Measurements from ENCODE around the gene TUBA3D. TPM values are rescaled to one million over a fixed set of nuclear protein-coding genes. Genes with fewer than 3 reads are reported as not detected.
"Not testable (repeated sequence)": the region's sequence is repeated elsewhere in the genome, so short reads cannot be mapped to it uniquely, and the experiment has no call there.

The TUBA3D gene
- polyA plus RNA-seq, 2 donors, result 0.08 to 0.29 TPM

DNA sequence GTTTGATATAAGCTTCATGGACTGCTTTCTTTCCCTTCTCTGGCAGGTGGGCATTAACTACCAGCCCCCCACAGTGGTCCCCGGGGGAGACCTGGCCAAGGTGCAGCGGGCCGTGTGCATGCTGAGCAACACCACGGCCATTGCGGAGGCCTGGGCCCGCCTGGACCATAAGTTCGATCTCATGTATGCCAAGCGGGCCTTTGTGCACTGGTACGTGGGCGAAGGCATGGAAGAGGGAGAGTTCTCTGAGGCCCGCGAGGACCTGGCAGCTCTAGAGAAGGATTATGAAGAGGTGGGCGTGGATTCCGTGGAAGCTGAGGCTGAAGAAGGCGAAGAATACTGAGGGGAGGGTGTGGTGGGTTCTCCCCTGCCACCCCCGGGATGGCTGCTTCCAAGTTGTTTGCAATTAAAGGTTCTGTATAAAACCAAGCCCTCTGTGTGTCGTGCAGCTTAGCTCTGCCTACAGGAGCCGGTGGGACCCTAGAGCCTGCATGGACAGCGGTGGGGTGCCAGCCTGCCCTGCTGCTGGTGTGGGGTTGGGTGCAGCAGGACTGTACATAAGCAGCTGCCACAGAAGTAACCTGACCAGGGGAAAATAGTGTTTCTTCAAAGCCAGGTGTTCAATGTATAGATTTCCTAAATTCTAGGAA is 6.7 kb downstream of the TUBA3D start:
- not testable (repeated sequence) for H3K27ac ChIP-seq (ENCODE audit: low read depth in 2 of 2, low read length in 1 of 2); H3K4me1 ChIP-seq (ENCODE audit: control insufficient read depth in 2 of 2, insufficient read depth in 2 of 2, low read length in 1 of 2); H3K4me3 ChIP-seq (ENCODE audit: low read depth in 1 of 2, low read length in 2 of 2); H3K9me3 ChIP-seq (ENCODE audit: control insufficient read depth in 2 of 2, insufficient read depth in 1 of 2, low read depth in 1 of 2, low read length in 1 of 2); H3K36me3 ChIP-seq (ENCODE audit: control insufficient read depth in 2 of 2, insufficient read depth in 2 of 2, low read length in 1 of 2); H3K27me3 ChIP-seq (ENCODE audit: control insufficient read depth in 1 of 2, insufficient read depth in 2 of 2, low read length in 2 of 2)
- WGBS, 2 donors, result 93% methylated on average over 19 of the region's 19 CpGs

DNA sequence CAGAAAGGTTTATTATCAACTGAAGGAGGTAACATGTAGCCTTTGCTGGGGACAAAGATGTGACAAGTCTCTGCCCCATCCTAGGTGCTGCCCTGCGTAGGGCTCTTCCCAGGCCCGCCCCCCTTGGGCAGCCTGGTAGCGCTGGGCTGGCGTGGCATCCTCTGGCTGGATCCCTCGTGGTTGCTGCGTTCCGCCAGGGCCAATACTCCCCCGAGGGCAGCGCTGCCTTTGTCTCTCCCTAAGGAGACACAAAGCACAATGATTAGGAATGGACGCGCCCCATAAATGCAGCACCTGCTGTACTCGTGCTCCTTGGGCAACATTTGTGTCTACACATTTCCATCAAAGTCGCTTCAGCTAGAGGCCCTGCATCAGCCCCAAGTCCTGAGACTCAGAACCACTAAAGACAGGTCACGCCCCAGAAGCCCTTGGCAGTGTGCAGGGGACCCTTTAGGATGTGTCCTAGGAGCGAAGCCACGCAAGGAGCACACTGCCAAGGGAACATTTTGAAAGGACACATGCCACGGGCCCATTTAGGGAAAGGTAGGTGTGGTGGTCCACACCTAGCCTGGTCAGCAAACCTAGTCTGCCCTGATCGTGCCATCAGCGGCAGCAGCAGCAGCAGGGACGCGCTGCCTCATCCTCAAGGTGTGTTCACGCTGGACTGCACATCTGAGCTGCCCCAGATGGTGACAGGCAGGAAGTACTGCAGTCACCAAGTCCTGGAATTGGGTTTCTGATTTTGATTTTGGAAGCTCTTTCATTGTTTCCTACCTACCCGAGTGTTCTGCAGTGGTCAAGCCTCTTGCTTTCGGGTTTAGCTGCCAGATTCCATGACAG is 8.3 kb downstream of the TUBA3D start:
- not testable (repeated sequence) for H3K4me3 ChIP-seq (ENCODE audit: low read depth in 1 of 2, low read length in 2 of 2); H3K9me3 ChIP-seq (ENCODE audit: control insufficient read depth in 2 of 2, insufficient read depth in 1 of 2, low read depth in 1 of 2, low read length in 1 of 2); H3K27ac ChIP-seq (ENCODE audit: low read depth in 2 of 2, low read length in 1 of 2); H3K27me3 ChIP-seq (ENCODE audit: control insufficient read depth in 1 of 2, insufficient read depth in 2 of 2, low read length in 2 of 2); H3K4me1 ChIP-seq (ENCODE audit: control insufficient read depth in 2 of 2, insufficient read depth in 2 of 2, low read length in 1 of 2); H3K36me3 ChIP-seq (ENCODE audit: control insufficient read depth in 2 of 2, insufficient read depth in 2 of 2, low read length in 1 of 2)
- WGBS, 2 donors, result 89 to 91% methylated on average over 22 to 23 of the region's 24 CpGs

DNA sequence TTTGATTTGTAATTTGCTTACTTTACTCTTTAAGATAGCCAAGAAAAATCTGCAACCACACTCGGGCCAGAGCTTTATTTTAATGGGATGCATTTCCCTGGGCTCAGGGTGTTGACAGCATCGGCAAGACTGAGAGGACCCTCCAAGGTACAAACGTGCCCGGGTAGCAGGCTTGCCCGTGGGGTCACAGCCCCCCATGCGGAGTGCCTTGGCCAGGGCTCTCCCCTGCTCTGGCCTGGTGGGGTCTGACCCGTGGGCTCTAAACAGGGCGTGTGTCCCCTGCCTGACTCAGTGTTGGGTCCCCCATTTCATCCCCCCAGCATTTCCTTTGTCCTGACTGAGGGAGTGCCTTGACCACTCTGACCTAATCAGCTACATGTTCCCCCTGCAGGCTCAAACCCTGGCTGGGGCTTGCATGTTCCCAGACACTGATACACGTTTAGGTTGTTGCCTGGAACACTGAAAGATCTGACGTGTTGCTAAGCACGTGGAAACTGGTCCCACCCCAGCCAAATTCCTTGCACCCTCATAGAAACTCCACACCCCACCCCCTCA is 9.1 kb downstream of the TUBA3D start:
- not testable (repeated sequence) for H3K4me1 ChIP-seq (ENCODE audit: control insufficient read depth in 2 of 2, insufficient read depth in 2 of 2, low read length in 1 of 2); H3K4me3 ChIP-seq (ENCODE audit: low read depth in 1 of 2, low read length in 2 of 2); H3K36me3 ChIP-seq (ENCODE audit: control insufficient read depth in 2 of 2, insufficient read depth in 2 of 2, low read length in 1 of 2); H3K9me3 ChIP-seq (ENCODE audit: control insufficient read depth in 2 of 2, insufficient read depth in 1 of 2, low read depth in 1 of 2, low read length in 1 of 2); H3K27ac ChIP-seq (ENCODE audit: low read depth in 2 of 2, low read length in 1 of 2); H3K27me3 ChIP-seq (ENCODE audit: control insufficient read depth in 1 of 2, insufficient read depth in 2 of 2, low read length in 2 of 2)
- WGBS, 2 donors, result 81 to 87% methylated on average over 11 of the region's 11 CpGs

DNA sequence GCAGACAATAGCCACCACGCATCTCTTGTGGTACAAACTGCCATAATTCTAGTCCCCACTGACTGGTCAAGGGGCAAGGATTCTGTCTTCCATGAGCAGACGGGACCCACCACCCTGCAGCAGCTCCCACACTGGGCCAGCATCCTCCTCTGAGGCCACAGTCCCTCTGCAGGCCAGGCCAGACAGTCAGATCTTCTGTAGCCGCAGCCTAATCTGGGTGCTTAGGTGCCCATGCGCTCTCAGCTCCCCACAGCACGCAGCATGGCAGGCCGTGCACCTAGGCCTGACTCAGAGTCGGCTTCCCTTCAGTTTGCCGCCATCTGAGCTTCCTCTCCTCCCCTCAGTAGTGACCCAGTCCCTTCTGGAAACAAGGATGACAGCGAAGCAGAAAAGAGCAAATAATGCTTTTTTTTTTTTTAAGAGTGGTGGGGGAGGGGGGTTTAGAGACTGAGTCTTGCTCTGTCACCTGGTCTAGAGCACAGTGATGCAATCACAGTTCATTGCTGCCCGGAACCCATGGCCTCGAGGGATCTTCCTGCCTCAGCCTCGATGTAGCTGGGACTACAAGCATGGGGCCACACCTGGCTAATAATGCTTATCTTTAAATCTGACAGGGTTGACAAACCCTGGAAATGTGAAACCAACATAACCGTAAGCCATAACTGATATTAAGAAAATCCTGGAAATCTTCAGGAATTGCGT is 10.4 kb downstream of the TUBA3D start:
- H3K27ac ChIP-seq (ENCODE audit: low read depth in 2 of 2, low read length in 1 of 2), result not testable (repeated sequence)

DNA sequence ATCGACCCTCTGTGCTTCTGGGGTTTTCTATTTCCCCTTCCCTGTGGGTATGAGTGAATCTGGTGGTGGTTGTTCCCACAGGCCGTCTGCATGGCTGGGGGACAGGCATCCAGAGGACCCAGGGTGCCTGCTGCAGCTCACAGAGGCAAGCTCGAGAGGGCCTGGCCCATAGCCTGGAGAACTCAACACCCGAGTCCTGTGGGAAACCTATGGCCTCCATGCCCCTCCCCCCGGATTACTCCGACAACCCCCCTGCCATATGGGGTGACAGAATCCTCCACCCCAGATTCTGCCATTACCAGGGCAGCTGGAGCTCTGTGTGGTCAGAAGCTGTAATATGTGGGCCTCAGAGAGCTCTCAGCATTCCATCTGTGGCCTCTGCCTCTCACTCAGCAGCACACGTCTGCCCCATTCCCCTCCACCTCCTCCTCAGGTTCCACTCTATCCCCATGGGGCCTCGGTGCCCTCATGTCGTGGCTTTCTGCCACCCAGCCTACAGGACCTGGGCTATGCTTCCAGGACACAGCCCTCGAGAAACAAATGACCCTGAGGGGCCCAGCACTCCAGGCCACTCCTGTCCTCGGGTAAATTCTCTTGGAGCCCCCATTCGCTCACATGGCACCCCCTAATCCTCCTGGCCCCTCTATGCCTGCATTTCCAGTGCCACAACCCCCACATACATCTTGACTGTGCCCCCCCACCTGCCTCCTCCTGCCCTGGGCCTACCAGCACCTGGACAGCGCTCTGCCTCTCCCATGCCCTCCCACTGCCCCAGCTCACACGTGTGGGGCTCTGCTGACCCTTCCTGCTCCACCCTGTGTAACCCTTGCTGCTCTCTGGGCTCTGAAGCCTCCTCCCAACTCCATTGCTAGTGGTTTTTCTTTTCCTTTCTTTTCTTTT is 12.6 kb downstream of the TUBA3D start:
- Histone ChIP-seq H3K36me3 (ENCODE audit: control insufficient read depth in 2 of 2, insufficient read depth in 2 of 2, low read length in 1 of 2) (no peaks in the 10 kb centered on the region), H3K9me3 (ENCODE audit: control insufficient read depth in 2 of 2, insufficient read depth in 1 of 2, low read depth in 1 of 2, low read length in 1 of 2) (no peaks in the 10 kb centered on the region), H3K27ac (ENCODE audit: low read depth in 2 of 2, low read length in 1 of 2) (no peak overlapping the region), H3K4me1 (ENCODE audit: control insufficient read depth in 2 of 2, insufficient read depth in 2 of 2, low read length in 1 of 2) (peaks cover 0 to 6% of the 10 kb centered on the region in 2 donors), H3K27me3 (ENCODE audit: control insufficient read depth in 1 of 2, insufficient read depth in 2 of 2, low read length in 2 of 2) (no peaks in the 10 kb centered on the region), H3K4me3 (ENCODE audit: low read depth in 1 of 2, low read length in 2 of 2) (no peak overlapping the region)
- WGBS, 2 donors, result 79 to 84% methylated on average over 14 of the region's 14 CpGs

More for the DNA sequence above, 10.4 kb downstream of the TUBA3D start:
- not testable (repeated sequence) for H3K4me1 ChIP-seq (ENCODE audit: control insufficient read depth in 2 of 2, insufficient read depth in 2 of 2, low read length in 1 of 2); H3K36me3 ChIP-seq (ENCODE audit: control insufficient read depth in 2 of 2, insufficient read depth in 2 of 2, low read length in 1 of 2); H3K27me3 ChIP-seq (ENCODE audit: control insufficient read depth in 1 of 2, insufficient read depth in 2 of 2, low read length in 2 of 2); H3K9me3 ChIP-seq (ENCODE audit: control insufficient read depth in 2 of 2, insufficient read depth in 1 of 2, low read depth in 1 of 2, low read length in 1 of 2); H3K4me3 ChIP-seq (ENCODE audit: low read depth in 1 of 2, low read length in 2 of 2)
- 85 to 89% methylated on average over 14 of the region's 14 CpGs for WGBS, 2 donors

DNA sequence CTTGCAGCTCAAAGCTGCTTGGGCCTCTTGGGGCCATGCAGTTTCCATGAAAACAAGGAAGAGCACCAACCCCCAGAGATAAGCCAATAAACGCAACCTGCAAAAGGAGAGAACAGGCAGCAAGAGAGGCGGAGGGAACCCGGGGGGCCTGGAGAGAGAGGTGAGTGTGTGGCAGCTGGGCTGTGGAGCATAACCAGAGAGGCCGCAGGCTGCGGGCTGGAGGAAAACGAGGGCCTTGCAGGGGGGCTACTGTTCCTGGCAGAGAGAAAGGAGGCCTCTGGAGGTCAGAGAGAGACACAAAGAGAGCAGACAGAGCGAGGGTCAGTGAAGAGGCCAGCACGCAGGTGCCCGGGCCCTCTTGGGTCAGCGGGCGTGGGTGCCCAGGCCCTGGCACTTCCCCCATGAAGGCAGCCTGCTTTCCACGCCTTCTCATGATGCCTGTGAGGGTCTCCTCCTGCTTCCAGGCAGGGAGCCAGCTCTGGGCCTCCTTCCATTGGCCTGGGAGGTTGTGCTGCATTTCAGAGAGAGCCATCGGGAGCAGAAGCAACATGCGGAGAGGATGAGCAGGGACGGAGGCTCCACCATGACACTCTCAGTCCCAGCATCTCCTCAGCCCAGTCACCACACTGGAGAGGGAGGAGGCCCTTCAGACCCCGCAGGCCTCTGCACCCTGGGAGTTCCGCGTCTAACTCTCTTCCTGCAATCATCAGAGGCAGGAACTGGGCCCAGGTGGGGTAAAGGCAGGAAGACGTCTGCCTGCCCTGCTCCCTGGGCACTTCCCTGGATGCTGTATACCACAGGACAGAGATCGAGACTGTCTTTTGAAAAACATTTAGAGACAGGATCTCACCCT is 14.9 kb downstream of the TUBA3D start:
- peak overlapping the region in 1 of 2 donors; percentile 80 for H3K27ac ChIP-seq (ENCODE audit: low read depth in 2 of 2, low read length in 1 of 2)
- not testable (repeated sequence) for H3K9me3 ChIP-seq (ENCODE audit: control insufficient read depth in 2 of 2, insufficient read depth in 1 of 2, low read depth in 1 of 2, low read length in 1 of 2); H3K4me1 ChIP-seq (ENCODE audit: control insufficient read depth in 2 of 2, insufficient read depth in 2 of 2, low read length in 1 of 2); H3K36me3 ChIP-seq (ENCODE audit: control insufficient read depth in 2 of 2, insufficient read depth in 2 of 2, low read length in 1 of 2); H3K27me3 ChIP-seq (ENCODE audit: control insufficient read depth in 1 of 2, insufficient read depth in 2 of 2, low read length in 2 of 2)
- 59 to 60% methylated on average over 19 to 20 of the region's 20 CpGs for WGBS, 2 donors
- peak overlapping the region; percentile 62 to 66 for H3K4me3 ChIP-seq (ENCODE audit: low read depth in 1 of 2, low read length in 2 of 2)

DNA sequence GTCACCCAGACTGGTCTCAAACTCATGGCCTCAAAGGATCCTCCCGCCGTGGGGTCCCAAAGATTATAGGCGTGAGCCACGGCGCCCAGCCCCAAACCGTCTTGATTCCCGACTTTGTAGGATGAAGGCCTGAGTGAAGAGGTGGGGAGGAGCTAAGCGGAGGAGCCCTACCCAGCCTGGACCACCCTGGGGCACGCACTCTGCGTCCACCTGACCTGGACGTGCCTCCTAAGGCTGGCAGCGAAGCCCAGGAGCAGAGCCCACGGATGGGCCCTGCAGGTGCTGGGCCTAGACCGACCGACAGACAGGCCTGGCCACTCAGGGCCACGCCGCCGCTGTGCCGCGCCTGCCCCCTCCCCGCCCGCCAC is 15.5 kb downstream of the TUBA3D start:
- not testable (repeated sequence) for H3K9me3 ChIP-seq (ENCODE audit: control insufficient read depth in 2 of 2, insufficient read depth in 1 of 2, low read depth in 1 of 2, low read length in 1 of 2); H3K4me1 ChIP-seq (ENCODE audit: control insufficient read depth in 2 of 2, insufficient read depth in 2 of 2, low read length in 1 of 2); H3K36me3 ChIP-seq (ENCODE audit: control insufficient read depth in 2 of 2, insufficient read depth in 2 of 2, low read length in 1 of 2); H3K27me3 ChIP-seq (ENCODE audit: control insufficient read depth in 1 of 2, insufficient read depth in 2 of 2, low read length in 2 of 2)
- 9 to 22% methylated on average over 12 to 22 of the region's 22 CpGs for WGBS, 2 donors
- Histone ChIP-seq H3K4me3 (ENCODE audit: low read depth in 1 of 2, low read length in 2 of 2) (peak overlapping the region; percentile 62 to 66), H3K27ac (ENCODE audit: low read depth in 2 of 2, low read length in 1 of 2) (peak overlapping the region in 1 of 2 donors; percentile 80)

DNA sequence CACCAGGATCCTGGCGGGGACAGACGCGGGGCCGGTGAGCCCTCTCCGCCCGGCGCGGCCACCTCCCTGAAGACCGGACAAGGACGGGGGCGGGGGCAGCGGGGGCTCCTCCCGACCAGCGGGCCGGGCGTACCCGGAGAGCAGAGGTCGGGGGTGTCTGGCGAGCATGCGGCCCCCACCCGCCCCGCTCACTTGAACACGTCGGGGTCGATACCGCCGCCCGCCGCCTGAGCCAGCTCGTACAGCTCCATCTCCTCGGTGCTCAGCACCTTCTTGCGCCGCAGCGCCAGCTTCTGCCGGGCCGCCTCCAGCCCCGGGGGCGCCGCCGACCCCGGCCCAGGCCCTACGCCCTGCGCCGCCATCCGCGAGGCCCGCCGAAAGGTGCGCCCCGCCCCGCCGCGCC is 16.1 kb downstream of the TUBA3D start, which contains the start of gene MZT2A:
TSS of gene MZT2A (minus strand) at position 383 of the 403 bp plus-strand sequence. CDS start at position 362, 21 bp downstream.
- not testable (repeated sequence) for H3K4me1 ChIP-seq (ENCODE audit: control insufficient read depth in 2 of 2, insufficient read depth in 2 of 2, low read length in 1 of 2); H3K36me3 ChIP-seq (ENCODE audit: control insufficient read depth in 2 of 2, insufficient read depth in 2 of 2, low read length in 1 of 2); H3K9me3 ChIP-seq (ENCODE audit: control insufficient read depth in 2 of 2, insufficient read depth in 1 of 2, low read depth in 1 of 2, low read length in 1 of 2); H3K27me3 ChIP-seq (ENCODE audit: control insufficient read depth in 1 of 2, insufficient read depth in 2 of 2, low read length in 2 of 2)
- WGBS, 2 donors, result 1% methylated on average over 44 to 53 of the region's 53 CpGs
- Histone ChIP-seq H3K4me3 (ENCODE audit: low read depth in 1 of 2, low read length in 2 of 2) (peak within 1 kb of the TSS; percentile 97), H3K27ac (ENCODE audit: low read depth in 2 of 2, low read length in 1 of 2) (peak within 1 kb of the TSS; percentile 96 to 98)

Data from esophagus (tissue), 2 donors.